Right ventricle myocardium inferior (tissue), 1 donor: ENCODE results near the gene UPF1. TPM values are rescaled to one million over a fixed set of nuclear protein-coding genes. Genes with fewer than 3 reads are reported as not detected.
"Not testable (repeated sequence)": the region's sequence is repeated elsewhere in the genome, so short reads cannot be mapped to it uniquely, and the experiment has no call there.

ENCODE experiments used
- ATAC-seq: fragments of 200-7000 bp; cut with Tn5 transposase; one replicate; pipeline ENCODE4 v1.9.1; 2020; ENCODE audit warnings: mild to moderate bottlenecking, moderate library complexity
- DNase-seq: peaks from one replicate; pipeline ENCODE4 v3.0.0; 2021; ENCODE audit errors: missing footprints
- intact Hi-C: fragments of 100-400 bp; cut with DNase I; formaldehyde crosslinking; loops from one replicate; pipeline ENCODE4 v1.11.0; 2022
- total RNA-seq: library from RNA; stranded (reverse); fragmentation: NEBNext Ultra II Directional; extraction: Animal tissue kit (Norgen Biotek cat#: 25700); gene quantifications from one replicate; pipeline ENCODE4 v1.2.1, GENCODE V29; 2021
- donor health status: DM: no; HTN: yes; CAD: no; lungs with severe emphysema.

The UPF1 gene
- total RNA-seq, 1 donor from 2014 or later, result 37.0 TPM

- no peak for ATAC-seq
- intact Hi-C loops, result no loop called here
- DNase-seq, result no peak
Observed at GRCh38 chr19:18901491-18901890, 69.7 kb downstream of the UPF1 start.

- intact Hi-C loops, DNase-seq, ATAC-seq: not testable (repeated sequence)
Observed at GRCh38 chr19:18902519-18902918, 70.8 kb downstream of the UPF1 start.

GRCh38 chr19:18903156-18904037 lies 71.6 kb downstream of the UPF1 start:
- DNase-seq, result no peak
- intact Hi-C loops, result no loop called here
- no peak for ATAC-seq

- DNase-seq (no peak), ATAC-seq (no peak)
- intact Hi-C loops, result no loop called here
Observed at GRCh38 chr19:18904334-18905057, 72.7 kb downstream of the UPF1 start.

- intact Hi-C loops, result no loop called here
Observed at GRCh38 chr19:18905058-18905456, 73.3 kb downstream of the UPF1 start.

GRCh38 chr19:18905513-18906236 lies 73.9 kb downstream of the UPF1 start:
- intact Hi-C loops, result no loop called here
- DNase-seq, result no peak
- ATAC-seq, result no peak

More at GRCh38 chr19:18905058-18905456, 73.3 kb downstream of the UPF1 start:
- no peak for ATAC-seq
- no peak for DNase-seq

- no peak for DNase-seq
- intact Hi-C loops, result no loop called here
- no peak for ATAC-seq
Observed at GRCh38 chr19:18906605-18907519, 75.1 kb downstream of the UPF1 start.

GRCh38 chr19:18908917-18909619 lies 77.3 kb downstream of the UPF1 start:
- DNase-seq, result no peak
- intact Hi-C loops, result no loop called here
- no peak for ATAC-seq

- intact Hi-C loops, result loop anchor here (10.0 kb wide), 1 partner anchor 455 kb away; no protein-coding TSS in a partner anchor
- no peak for DNase-seq
- ATAC-seq, result no peak
Observed at GRCh38 chr19:18910010-18910409, 78.3 kb downstream of the UPF1 start.

- DNase-seq, result no peak
Observed at GRCh38 chr19:18910801-18911436, 79.2 kb downstream of the UPF1 start.

GRCh38 chr19:18912933-18913332 lies 81.2 kb downstream of the UPF1 start:
- intact Hi-C loops, result loop anchor here (10.0 kb wide), 1 partner anchor 458 kb away; no protein-coding TSS in a partner anchor
- DNase-seq, result no peak

More at GRCh38 chr19:18910801-18911436, 79.2 kb downstream of the UPF1 start:
- no peak for ATAC-seq
- intact Hi-C loops, result loop anchor here (10.0 kb wide), 1 partner anchor 456 kb away; no protein-coding TSS in a partner anchor

GRCh38 chr19:18913466-18913865 lies 81.7 kb downstream of the UPF1 start:
- intact Hi-C loops, result loop anchor here (10.0 kb wide), 1 partner anchor 459 kb away; no protein-coding TSS in a partner anchor
- DNase-seq (no peak), ATAC-seq (no peak)

More at GRCh38 chr19:18912933-18913332, 81.2 kb downstream of the UPF1 start:
- ATAC-seq, result no peak

GRCh38 chr19:18915639-18916038 lies 83.9 kb downstream of the UPF1 start:
- no peak for DNase-seq
- intact Hi-C loops, result loop anchor here (10.0 kb wide), 1 partner anchor 461 kb away; no protein-coding TSS in a partner anchor
- no peak for ATAC-seq

GRCh38 chr19:18917593-18917992 lies 85.8 kb downstream of the UPF1 start:
- intact Hi-C loops, result loop anchor here (10.0 kb wide), 1 partner anchor 463 kb away; no protein-coding TSS in a partner anchor
- DNase-seq, result peak; percentile 42
- not testable (repeated sequence) for ATAC-seq
